Astrocyte (in vitro differentiated cells and primary cell): ENCODE measurements around the gene KCNQ1OT1.

ENCODE experiments used
- EZH2 ChIP-seq: IDR thresholded peaks from 2 replicates; pipeline ENCODE4 v1.6.1; 2012; ENCODE audit warnings: mild to moderate bottlenecking, low read length, inconsistent platforms; ENCODE audit not compliant: insufficient read depth
- TF ChIP-seq, protein P1 (sequence below): IDR thresholded peaks from 2 replicates; pipeline ENCODE4 v1.5.1; 2011; ENCODE audit warnings: low read depth, mild to moderate bottlenecking, inconsistent platforms, low read length, moderate library complexity; ENCODE audit not compliant: insufficient read depth

DNA sequence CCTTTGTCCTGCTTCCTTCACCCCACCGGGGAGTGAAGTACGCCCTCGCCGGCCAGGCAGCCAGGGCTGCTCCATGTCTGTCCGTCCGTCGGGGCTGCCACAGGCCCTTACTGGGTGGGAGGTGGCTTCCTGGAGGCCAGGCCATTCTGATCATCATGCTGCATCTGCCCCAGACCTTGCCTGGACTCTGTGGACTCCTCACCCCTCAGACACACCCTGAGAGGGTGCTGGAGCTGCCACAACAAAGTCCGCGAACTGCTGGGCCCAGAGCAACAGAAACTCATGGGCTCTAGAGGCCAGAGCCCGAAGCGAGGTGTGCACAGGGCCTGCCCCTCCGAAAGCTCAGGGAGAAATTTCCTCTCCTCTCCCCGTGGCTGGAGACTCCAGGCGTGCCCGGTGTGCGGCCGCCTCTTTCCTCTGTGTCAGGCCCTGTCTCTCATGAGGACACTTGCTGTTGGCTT, 124.2 kb downstream of the KCNQ1OT1 start:
- TF ChIP-seq, protein P1, sequence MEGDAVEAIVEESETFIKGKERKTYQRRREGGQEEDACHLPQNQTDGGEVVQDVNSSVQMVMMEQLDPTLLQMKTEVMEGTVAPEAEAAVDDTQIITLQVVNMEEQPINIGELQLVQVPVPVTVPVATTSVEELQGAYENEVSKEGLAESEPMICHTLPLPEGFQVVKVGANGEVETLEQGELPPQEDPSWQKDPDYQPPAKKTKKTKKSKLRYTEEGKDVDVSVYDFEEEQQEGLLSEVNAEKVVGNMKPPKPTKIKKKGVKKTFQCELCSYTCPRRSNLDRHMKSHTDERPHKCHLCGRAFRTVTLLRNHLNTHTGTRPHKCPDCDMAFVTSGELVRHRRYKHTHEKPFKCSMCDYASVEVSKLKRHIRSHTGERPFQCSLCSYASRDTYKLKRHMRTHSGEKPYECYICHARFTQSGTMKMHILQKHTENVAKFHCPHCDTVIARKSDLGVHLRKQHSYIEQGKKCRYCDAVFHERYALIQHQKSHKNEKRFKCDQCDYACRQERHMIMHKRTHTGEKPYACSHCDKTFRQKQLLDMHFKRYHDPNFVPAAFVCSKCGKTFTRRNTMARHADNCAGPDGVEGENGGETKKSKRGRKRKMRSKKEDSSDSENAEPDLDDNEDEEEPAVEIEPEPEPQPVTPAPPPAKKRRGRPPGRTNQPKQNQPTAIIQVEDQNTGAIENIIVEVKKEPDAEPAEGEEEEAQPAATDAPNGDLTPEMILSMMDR = no peak
- no peak for TF ChIP-seq EZH2
